Germinal center (tissue), 1 donor: Measurements from ENCODE around the gene EPB41L4B.
"Not testable (repeated sequence)": the region's sequence is repeated elsewhere in the genome, so short reads cannot be mapped to it uniquely, and the experiment has no call there.

Experiments
- DNase-seq: peaks from one replicate; pipeline ENCODE4 v3.0.0; 2012; ENCODE audit warnings: mixed read lengths, low spot score

The EPB41L4B gene

GRCh38 chr9:109297899-109298298, 23.0 kb downstream of the EPB41L4B start:
- no peak for DNase-seq

DNA sequence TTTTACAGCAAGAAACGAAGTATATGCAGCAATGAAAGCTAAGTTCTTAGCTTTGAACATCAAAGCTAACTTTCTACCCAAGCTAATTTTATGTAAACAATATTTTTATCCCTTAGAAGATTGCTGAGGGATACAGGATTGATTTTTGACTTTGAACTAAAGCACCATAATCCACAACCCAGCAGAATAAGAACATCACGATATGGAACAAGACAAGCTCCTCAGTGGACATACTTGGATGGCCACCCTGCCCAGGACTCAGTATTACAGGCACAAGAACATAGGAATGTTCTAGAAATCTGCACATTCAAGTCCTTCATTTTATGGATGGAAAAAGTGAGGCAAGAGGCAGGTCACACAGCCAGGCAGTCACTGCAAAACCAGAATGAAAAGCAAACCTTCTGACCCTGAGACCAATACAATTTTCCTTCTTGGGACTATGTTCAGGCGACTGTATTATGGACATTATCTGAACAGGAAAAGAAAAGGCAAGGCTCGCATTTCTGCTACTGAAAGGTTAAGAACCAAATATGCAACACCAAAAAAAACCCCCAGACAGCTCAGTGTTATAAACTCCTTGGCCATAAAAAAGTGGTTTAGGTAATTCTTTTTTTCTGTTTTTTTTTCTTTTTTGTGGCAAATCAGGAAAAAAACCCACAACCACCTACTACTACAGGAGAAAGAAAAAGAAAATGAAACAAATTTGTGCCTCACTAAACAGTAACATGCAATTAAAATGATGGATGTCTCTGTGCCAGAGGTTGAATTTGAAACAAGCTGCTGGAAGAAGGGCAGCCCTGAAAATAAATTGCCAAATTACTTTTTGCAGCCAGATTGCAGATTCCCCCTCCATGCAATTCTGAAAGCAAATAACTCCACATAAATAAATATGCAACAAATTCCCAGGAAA, 25.4 kb downstream of the EPB41L4B start:
- no peak for DNase-seq

- no peak for DNase-seq
These were observed 30.5 kb downstream of the EPB41L4B start for GRCh38 chr9:109290385-109290784.

- DNase-seq, result no peak
These were observed 30.9 kb downstream of the EPB41L4B start for GRCh38 chr9:109289931-109290330.

- DNase-seq, result no peak
These were observed 31.7 kb downstream of the EPB41L4B start for GRCh38 chr9:109289186-109289585.

- DNase-seq, result no peak
These were observed 33.9 kb downstream of the EPB41L4B start for GRCh38 chr9:109286981-109287380.

- no peak for DNase-seq
These were observed 34.3 kb downstream of the EPB41L4B start for GRCh38 chr9:109286571-109286977.

- not testable (repeated sequence) for DNase-seq
These were observed 37.2 kb downstream of the EPB41L4B start for GRCh38 chr9:109283672-109284071.

GRCh38 chr9:109283012-109283411, 37.8 kb downstream of the EPB41L4B start:
- DNase-seq, result no peak

GRCh38 chr9:109282302-109282701, 38.6 kb downstream of the EPB41L4B start:
- DNase-seq, result no peak

DNA sequence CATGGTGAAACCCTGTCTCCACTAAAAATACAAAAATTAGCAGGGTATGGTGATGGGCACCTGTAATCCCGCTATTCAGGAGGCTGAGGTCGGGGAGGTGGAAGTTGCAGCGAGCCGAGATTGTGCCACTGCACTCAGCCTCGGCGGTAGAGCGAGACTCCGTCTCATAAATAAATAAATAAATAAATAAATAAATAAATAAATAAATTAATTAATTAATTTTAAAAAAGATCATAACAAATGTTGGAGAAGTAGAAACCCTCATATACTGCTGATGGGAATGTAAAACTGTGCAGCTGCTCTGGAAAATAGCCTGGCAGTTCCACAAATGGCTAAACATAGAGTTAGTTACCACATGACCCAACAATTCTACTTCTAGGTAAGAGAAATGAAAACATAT, 39.3 kb downstream of the EPB41L4B start:
- DNase-seq, result no peak

GRCh38 chr9:109278848-109279247, 42.0 kb downstream of the EPB41L4B start:
- DNase-seq, result no peak

GRCh38 chr9:109278216-109278615, 42.6 kb downstream of the EPB41L4B start:
- no peak for DNase-seq

DNA sequence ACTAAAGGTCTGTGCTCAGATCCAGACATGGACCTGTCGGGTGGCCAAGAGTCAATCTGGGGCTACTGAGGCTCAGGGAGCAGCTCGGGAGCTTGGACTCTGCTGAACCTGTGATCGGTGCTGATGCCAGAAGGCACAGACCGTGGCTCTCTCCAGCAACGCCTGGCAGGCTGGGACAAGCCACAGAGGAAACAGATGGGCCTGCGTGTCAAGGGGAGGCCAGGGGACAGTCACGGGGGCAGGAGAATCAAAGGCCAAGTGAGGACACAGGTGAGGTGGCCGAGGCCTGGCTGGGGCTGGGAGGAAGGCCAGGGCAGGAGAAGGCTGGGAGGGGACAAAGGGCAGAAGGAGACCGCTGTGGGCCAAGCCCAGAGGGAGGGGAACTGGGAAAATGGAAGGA, 43.4 kb downstream of the EPB41L4B start:
- DNase-seq, result no peak

- no peak for DNase-seq
These were observed 44.1 kb downstream of the EPB41L4B start for GRCh38 chr9:109276469-109277440.

- no peak for DNase-seq
These were observed 45.8 kb downstream of the EPB41L4B start for GRCh38 chr9:109274884-109275730.

GRCh38 chr9:109273869-109274268, 47.0 kb downstream of the EPB41L4B start:
- DNase-seq, result no peak

- no peak for DNase-seq
These were observed 48.1 kb downstream of the EPB41L4B start for GRCh38 chr9:109272745-109273144.

DNA sequence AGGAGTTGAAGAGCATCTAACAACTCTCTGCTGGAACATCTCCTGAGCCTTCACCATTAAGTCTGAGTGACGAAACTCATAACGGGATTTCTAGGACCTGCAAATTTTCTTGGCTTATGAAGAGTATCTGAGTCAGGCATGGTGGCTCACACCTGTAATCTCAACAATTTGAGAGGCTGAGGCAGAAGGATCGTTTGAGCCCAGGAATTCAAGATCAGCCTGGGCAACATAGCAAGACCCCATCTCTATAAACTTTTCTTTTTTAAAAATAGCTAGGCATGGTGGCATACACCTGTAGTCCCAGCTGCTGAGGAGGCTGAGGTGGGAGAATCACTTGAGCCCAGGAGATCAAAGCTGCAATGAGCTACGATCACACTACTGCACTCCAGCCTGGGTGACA, 48.8 kb downstream of the EPB41L4B start:
- DNase-seq, result no peak

- DNase-seq, result no peak
These were observed 49.6 kb downstream of the EPB41L4B start for GRCh38 chr9:109270971-109271925.

- no peak for DNase-seq
These were observed 50.4 kb downstream of the EPB41L4B start for GRCh38 chr9:109270441-109270840.
